WTC11 (cell line): ENCODE data around the gene ZNF598. TPM values are rescaled to one million over a fixed set of nuclear protein-coding genes. Genes with fewer than 3 reads are reported as not detected.

Experiments used
- ATF3 ChIP-seq: sonication (generic); formaldehyde crosslinking; conservative IDR thresholded peaks from 2 replicates; pipeline ENCODE4 v1.8.1; 2022; ENCODE audit warnings: mild to moderate bottlenecking, missing genetic modification reagents
- CREB1 ChIP-seq: sonication (generic); formaldehyde crosslinking; IDR thresholded peaks from 2 replicates; pipeline ENCODE4 v1.8.0; 2023; ENCODE audit warnings: mild to moderate bottlenecking, missing genetic modification reagents
- E2F1 ChIP-seq: sonication (generic); formaldehyde crosslinking; IDR thresholded peaks from 2 replicates; pipeline ENCODE4 v1.8.0; 2022; ENCODE audit warnings: mild to moderate bottlenecking, missing genetic modification reagents
- E2F5 ChIP-seq: sonication (generic); formaldehyde crosslinking; IDR thresholded peaks from 2 replicates; pipeline ENCODE4 v1.8.1; 2022; ENCODE audit warnings: mild to moderate bottlenecking, moderate library complexity, missing genetic modification reagents
- EMX1 ChIP-seq: fragments of 250-450 bp; sonication (Bioruptor Pico); IDR thresholded peaks from 2 replicates; pipeline ENCODE4 v1.8.0; 2021; ENCODE audit warnings: mild to moderate bottlenecking
- FOXJ3 ChIP-seq: sonication (generic); formaldehyde crosslinking; IDR thresholded peaks from 2 replicates; pipeline ENCODE4 v1.9.0; 2021; ENCODE audit warnings: missing genetic modification reagents, mild to moderate bottlenecking, borderline replicate concordance
- IRF1 ChIP-seq: sonication (generic); formaldehyde crosslinking; IDR thresholded peaks from 2 replicates; pipeline ENCODE4 v1.8.0; 2023; ENCODE audit warnings: missing genetic modification reagents
- KAT7 ChIP-seq: sonication (generic); formaldehyde crosslinking; IDR thresholded peaks from 2 replicates; pipeline ENCODE4 v1.8.1; 2023; ENCODE audit warnings: missing genetic modification reagents, mild to moderate bottlenecking, borderline replicate concordance
- MYBL2 ChIP-seq: sonication (generic); formaldehyde crosslinking; IDR thresholded peaks from 2 replicates; pipeline ENCODE4 v1.8.1; 2023; ENCODE audit warnings: mild to moderate bottlenecking, moderate library complexity, missing genetic modification reagents
- NFE2L1 ChIP-seq: sonication (generic); formaldehyde crosslinking; IDR thresholded peaks from 2 replicates; pipeline ENCODE4 v1.8.1; 2023; ENCODE audit warnings: missing genetic modification reagents
- NR1H2 ChIP-seq: sonication (generic); formaldehyde crosslinking; IDR thresholded peaks from 2 replicates; pipeline ENCODE4 v1.9.0; 2021; ENCODE audit warnings: mild to moderate bottlenecking, moderate library complexity, missing genetic modification reagents
- RORB ChIP-seq: fragments of 250-450 bp; sonication (Bioruptor Pico); IDR thresholded peaks from 2 replicates; pipeline ENCODE4 v1.9.0; 2021; ENCODE audit warnings: mild to moderate bottlenecking
- SMAD3 ChIP-seq: sonication (generic); formaldehyde crosslinking; IDR thresholded peaks from 2 replicates; pipeline ENCODE4 v1.8.0; 2022; ENCODE audit warnings: missing genetic modification reagents, mild to moderate bottlenecking, borderline replicate concordance
- SOX15 ChIP-seq: fragments of 250-450 bp; sonication (Bioruptor Pico); IDR thresholded peaks from 2 replicates; pipeline ENCODE4 v1.9.0; 2021; ENCODE audit warnings: mild to moderate bottlenecking
- TCF7 ChIP-seq: sonication (generic); formaldehyde crosslinking; IDR thresholded peaks from 2 replicates; pipeline ENCODE4 v1.8.0; 2022; ENCODE audit warnings: mild to moderate bottlenecking, low read depth, missing genetic modification reagents, moderate library complexity
- TP53 ChIP-seq: sonication (generic); formaldehyde crosslinking; IDR thresholded peaks from 2 replicates; pipeline ENCODE4 v1.8.1; 2023; ENCODE audit warnings: mild to moderate bottlenecking, missing genetic modification reagents
- ZNF121 ChIP-seq: sonication (generic); formaldehyde crosslinking; IDR thresholded peaks from 2 replicates; pipeline ENCODE4 v1.8.0; 2023; ENCODE audit warnings: missing genetic modification reagents
- ZNF138 ChIP-seq: sonication (generic); formaldehyde crosslinking; conservative IDR thresholded peaks from 2 replicates; pipeline ENCODE4 v1.8.1; 2022; ENCODE audit warnings: mild to moderate bottlenecking, moderate library complexity, missing genetic modification reagents
- ZNF232 ChIP-seq: sonication (generic); formaldehyde crosslinking; IDR thresholded peaks from 2 replicates; pipeline ENCODE4 v1.8.0; 2022; ENCODE audit warnings: mild to moderate bottlenecking, missing genetic modification reagents
- ZNF263 ChIP-seq: sonication (generic); formaldehyde crosslinking; IDR thresholded peaks from 2 replicates; pipeline ENCODE4 v1.8.1; 2022; ENCODE audit warnings: low read depth, mild to moderate bottlenecking, moderate library complexity, missing genetic modification reagents
- ZNF317 ChIP-seq: sonication (generic); formaldehyde crosslinking; IDR thresholded peaks from 2 replicates; pipeline ENCODE4 v1.8.1; 2023; ENCODE audit warnings: low read depth, mild to moderate bottlenecking, moderate library complexity, missing genetic modification reagents, borderline replicate concordance
- ZNF416 ChIP-seq: fragments of 250-450 bp; sonication (Bioruptor Pico); IDR thresholded peaks from 2 replicates; pipeline ENCODE4 v1.9.0; 2021; ENCODE audit warnings: mild to moderate bottlenecking, inconsistent platforms
- ZNF425 ChIP-seq: fragments of 250-450 bp; sonication (Bioruptor Pico); conservative IDR thresholded peaks from 2 replicates; pipeline ENCODE4 v1.9.0; 2021; ENCODE audit warnings: mild to moderate bottlenecking
- ZNF671 ChIP-seq: fragments of 250-450 bp; sonication (Bioruptor Pico); IDR thresholded peaks from 2 replicates; pipeline ENCODE4 v1.8.0; 2021; ENCODE audit warnings: mild to moderate bottlenecking
- total RNA-seq: library from RNA; stranded (reverse); gene quantifications from 3 replicates; pipeline ENCODE4 v1.2.3, GENCODE V29; 2021
- TF ChIP-seq, protein P1 (sequence below): sonication (generic); formaldehyde crosslinking; IDR thresholded peaks from 2 replicates; pipeline ENCODE4 v1.8.0; 2022; ENCODE audit warnings: missing genetic modification reagents
- TF ChIP-seq, protein P2 (sequence below): sonication (generic); formaldehyde crosslinking; IDR thresholded peaks from 2 replicates; pipeline ENCODE4 v1.8.0; 2022; ENCODE audit warnings: mild to moderate bottlenecking, missing genetic modification reagents
- TF ChIP-seq, protein P3 (sequence below): sonication (generic); formaldehyde crosslinking; IDR thresholded peaks from 2 replicates; pipeline ENCODE4 v1.8.1; 2023; ENCODE audit warnings: mild to moderate bottlenecking, missing genetic modification reagents, moderate library complexity
- TF ChIP-seq, protein P4 (sequence below): sonication (generic); formaldehyde crosslinking; IDR thresholded peaks from 2 replicates; pipeline ENCODE4 v1.8.1; 2022; ENCODE audit warnings: mild to moderate bottlenecking, missing genetic modification reagents, moderate library complexity, borderline replicate concordance

The ZNF598 gene
- total RNA-seq, 1 experiment from 2014 or later = 66.4 TPM

DNA sequence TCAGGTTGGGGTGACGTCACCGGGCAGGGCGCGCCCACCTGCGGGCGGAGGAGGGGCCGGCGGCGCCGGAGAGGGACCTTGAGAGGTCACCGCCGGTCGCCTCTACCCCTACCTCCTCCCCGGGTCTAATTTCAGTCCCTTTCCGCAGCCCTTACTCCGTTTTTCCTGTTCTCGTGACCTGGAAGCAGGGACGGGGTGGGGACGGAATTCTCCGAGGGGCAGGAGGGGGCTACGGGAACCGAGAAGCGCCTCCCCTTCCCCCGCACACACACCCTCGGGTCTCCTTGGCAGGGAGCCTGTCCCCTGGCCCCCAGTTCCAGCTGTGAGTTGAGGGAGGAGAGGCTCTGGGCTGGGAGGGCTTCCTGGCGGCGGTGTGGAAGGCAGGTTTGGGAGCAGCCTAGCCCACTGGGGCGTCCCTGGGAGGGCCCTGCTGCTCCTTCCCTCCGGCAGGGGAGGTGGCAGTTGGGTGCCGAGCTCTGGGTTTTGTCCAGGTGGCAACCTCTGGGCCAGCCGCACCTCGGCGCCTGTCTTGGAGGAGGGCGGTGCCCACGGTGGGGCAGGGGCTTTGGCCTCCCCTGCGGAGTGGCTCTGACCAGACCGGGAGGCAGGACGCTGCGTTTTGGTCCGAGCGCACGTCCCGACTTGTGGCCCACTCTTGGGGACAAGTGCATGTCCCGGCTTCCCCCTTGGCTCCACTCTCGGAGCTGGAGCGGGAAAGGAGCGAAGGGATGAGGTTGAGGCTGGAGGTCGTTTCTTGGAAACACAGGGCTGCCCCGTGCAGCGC is 19.1 kb downstream of the ZNF598 start (continued):
- TF ChIP-seq NR1H2 (no peak), IRF1 (CRISPR knock-in tag) (no peak), E2F5 (CRISPR knock-in tag) (no peak), MYBL2 (no peak), ZNF263 (CRISPR knock-in tag) (no peak), ZNF425 (no peak), ZNF121 (CRISPR knock-in tag) (no peak), NFE2L1 (CRISPR knock-in tag) (no peak), RORB (CRISPR knock-in tag) (no peak), SMAD3 (0 out of 2 replicates have a peak, but pooled peaks have one; percentile 30), TCF7 (CRISPR knock-in tag) (no peak), ZNF671 (CRISPR knock-in tag) (no peak), FOXJ3 (CRISPR knock-in tag) (no peak), KAT7 (no peak), ATF3 (CRISPR knock-in tag) (no peak), ZNF232 (CRISPR knock-in tag) (peak; percentile 27; the same call in 1 of the 2 replicates), ZNF416 (no peak), TP53 (no peak), SOX15 (CRISPR knock-in tag) (no peak), ZNF138 (CRISPR knock-in tag) (no peak), CREB1 (no peak), EMX1 (CRISPR knock-in tag) (no peak), E2F1 (CRISPR knock-in tag) (no peak), ZNF317 (CRISPR knock-in tag) (no peak)
- TF ChIP-seq, protein P1, sequence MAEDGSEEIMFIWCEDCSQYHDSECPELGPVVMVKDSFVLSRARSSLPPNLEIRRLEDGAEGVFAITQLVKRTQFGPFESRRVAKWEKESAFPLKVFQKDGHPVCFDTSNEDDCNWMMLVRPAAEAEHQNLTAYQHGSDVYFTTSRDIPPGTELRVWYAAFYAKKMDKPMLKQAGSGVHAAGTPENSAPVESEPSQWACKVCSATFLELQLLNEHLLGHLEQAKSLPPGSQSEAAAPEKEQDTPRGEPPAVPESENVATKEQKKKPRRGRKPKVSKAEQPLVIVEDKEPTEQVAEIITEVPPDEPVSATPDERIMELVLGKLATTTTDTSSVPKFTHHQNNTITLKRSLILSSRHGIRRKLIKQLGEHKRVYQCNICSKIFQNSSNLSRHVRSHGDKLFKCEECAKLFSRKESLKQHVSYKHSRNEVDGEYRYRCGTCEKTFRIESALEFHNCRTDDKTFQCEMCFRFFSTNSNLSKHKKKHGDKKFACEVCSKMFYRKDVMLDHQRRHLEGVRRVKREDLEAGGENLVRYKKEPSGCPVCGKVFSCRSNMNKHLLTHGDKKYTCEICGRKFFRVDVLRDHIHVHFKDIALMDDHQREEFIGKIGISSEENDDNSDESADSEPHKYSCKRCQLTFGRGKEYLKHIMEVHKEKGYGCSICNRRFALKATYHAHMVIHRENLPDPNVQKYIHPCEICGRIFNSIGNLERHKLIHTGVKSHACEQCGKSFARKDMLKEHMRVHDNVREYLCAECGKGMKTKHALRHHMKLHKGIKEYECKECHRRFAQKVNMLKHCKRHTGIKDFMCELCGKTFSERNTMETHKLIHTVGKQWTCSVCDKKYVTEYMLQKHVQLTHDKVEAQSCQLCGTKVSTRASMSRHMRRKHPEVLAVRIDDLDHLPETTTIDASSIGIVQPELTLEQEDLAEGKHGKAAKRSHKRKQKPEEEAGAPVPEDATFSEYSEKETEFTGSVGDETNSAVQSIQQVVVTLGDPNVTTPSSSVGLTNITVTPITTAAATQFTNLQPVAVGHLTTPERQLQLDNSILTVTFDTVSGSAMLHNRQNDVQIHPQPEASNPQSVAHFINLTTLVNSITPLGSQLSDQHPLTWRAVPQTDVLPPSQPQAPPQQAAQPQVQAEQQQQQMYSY (CRISPR knock-in tag) = no peak
- TF ChIP-seq, protein P2, sequence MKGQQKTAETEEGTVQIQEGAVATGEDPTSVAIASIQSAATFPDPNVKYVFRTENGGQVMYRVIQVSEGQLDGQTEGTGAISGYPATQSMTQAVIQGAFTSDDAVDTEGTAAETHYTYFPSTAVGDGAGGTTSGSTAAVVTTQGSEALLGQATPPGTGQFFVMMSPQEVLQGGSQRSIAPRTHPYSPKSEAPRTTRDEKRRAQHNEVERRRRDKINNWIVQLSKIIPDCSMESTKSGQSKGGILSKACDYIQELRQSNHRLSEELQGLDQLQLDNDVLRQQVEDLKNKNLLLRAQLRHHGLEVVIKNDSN (CRISPR knock-in tag) = 0 out of 2 replicates have a peak, but pooled peaks have one; percentile 27
- TF ChIP-seq, protein P3, sequence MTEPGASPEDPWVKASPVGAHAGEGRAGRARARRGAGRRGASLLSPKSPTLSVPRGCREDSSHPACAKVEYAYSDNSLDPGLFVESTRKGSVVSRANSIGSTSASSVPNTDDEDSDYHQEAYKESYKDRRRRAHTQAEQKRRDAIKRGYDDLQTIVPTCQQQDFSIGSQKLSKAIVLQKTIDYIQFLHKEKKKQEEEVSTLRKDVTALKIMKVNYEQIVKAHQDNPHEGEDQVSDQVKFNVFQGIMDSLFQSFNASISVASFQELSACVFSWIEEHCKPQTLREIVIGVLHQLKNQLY (CRISPR knock-in tag) = no peak
- TF ChIP-seq, protein P4, sequence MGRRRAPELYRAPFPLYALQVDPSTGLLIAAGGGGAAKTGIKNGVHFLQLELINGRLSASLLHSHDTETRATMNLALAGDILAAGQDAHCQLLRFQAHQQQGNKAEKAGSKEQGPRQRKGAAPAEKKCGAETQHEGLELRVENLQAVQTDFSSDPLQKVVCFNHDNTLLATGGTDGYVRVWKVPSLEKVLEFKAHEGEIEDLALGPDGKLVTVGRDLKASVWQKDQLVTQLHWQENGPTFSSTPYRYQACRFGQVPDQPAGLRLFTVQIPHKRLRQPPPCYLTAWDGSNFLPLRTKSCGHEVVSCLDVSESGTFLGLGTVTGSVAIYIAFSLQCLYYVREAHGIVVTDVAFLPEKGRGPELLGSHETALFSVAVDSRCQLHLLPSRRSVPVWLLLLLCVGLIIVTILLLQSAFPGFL (CRISPR knock-in tag) = no peak
